ENCODE results near the gene KCND3.
"Not testable (repeated sequence)": the region's sequence is repeated elsewhere in the genome, so short reads cannot be mapped to it uniquely, and the experiment has no call there.

KCND3 gene

DNA sequence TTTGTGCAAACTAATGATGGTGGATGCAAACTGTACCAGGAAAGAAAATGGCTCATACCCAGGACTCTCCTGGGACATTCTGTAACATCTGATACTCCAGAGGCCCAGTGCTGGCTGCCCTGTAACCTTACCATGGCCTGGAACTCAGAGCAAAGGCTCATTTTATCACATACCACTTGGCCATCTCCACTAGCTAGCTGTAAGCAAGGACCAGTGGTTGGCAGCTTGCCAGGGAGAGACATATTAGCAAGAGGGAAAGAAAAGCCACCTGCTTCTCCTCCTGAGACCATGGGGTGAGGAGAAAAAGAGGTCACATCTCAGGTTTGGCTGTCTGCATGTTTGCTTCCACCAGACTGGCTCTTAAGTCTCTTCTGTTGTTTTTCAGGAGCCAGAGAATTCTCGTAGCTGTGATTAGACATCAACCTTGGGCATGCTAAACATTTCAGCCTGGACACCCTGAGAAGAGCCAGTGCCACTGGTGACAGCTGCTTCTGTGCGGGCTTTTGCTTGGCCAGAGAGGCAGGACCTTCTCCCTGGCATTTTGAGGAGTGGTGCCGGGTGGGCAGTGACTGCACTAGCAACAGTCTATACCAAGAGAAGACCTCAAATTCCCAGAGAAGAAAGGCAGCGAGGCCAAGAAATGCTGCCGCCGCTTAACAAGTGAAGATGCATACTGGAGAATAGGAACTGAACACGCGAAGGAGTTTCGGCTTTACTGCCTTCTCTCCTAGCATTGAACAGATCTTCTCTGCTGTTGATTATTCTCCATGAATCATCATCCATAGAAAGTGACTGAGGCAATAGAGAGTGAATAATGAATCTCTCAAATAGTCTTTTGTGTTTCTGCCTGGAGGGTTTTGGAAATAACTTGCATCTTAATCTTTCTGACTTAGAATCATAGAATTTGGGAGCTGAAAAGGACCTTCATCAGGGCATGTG, 243.5 kb downstream of the KCND3 start:
- no peak overlapping the region for H3K27ac ChIP-seq (ENCODE audit: low read depth in 2 of 2, low read length in 2 of 2)

DNA sequence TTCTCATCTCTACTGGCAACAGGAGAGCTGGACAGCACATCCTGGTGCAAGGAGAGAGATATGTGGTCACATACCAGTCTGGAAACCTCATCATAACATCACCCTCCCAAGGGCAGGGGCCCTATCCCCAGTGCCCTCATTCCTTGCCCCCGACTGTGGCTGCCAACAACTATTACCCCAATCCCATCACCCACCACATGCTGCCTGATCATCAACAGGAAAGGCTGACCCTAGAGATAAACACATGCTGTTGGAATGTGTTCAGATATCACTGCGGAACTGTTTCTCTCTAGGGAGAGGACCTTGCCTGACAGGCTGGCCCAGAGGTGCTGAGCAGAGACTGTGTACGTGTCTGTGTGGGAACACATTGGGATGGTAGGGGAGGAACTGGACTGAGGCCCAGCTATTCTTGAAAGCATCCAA, 245.8 kb downstream of the KCND3 start:
- Histone ChIP-seq H3K9ac (ENCODE audit: low read depth in 1 of 2, low read length in 2 of 2) (no peak overlapping the region), H3K36me3 (ENCODE audit: control insufficient read depth in 2 of 2, insufficient read depth in 2 of 2, low read length in 2 of 2) (no peaks in the 10 kb centered on the region), H3K9me3 (ENCODE audit: control insufficient read depth in 2 of 2, low read length in 2 of 2) (no peaks in the 10 kb centered on the region), H3K4me1 (ENCODE audit: control insufficient read depth in 2 of 2, insufficient read depth in 2 of 2, low read length in 2 of 2) (peaks cover 2 to 5% of the 10 kb centered on the region in 2 donors), H3K27ac (ENCODE audit: low read depth in 2 of 2, low read length in 2 of 2) (no peak overlapping the region), H3K4me3 (ENCODE audit: low read length in 2 of 2) (no peak overlapping the region), H3K27me3 (ENCODE audit: control insufficient read depth in 2 of 2, insufficient read depth in 2 of 2, low read length in 2 of 2) (peaks cover 7 to 8% of the 10 kb centered on the region in 2 donors)

More for the DNA sequence above, 243.5 kb downstream of the KCND3 start:
- Histone ChIP-seq H3K9ac (ENCODE audit: low read depth in 1 of 2, low read length in 2 of 2) (no peak overlapping the region), H3K36me3 (ENCODE audit: control insufficient read depth in 2 of 2, insufficient read depth in 2 of 2, low read length in 2 of 2) (no peaks in the 10 kb centered on the region), H3K27me3 (ENCODE audit: control insufficient read depth in 2 of 2, insufficient read depth in 2 of 2, low read length in 2 of 2) (peaks cover 6 to 8% of the 10 kb centered on the region in 2 donors), H3K4me1 (ENCODE audit: control insufficient read depth in 2 of 2, insufficient read depth in 2 of 2, low read length in 2 of 2) (no peaks in the 10 kb centered on the region), H3K4me3 (ENCODE audit: low read length in 2 of 2) (no peak overlapping the region), H3K9me3 (ENCODE audit: control insufficient read depth in 2 of 2, low read length in 2 of 2) (no peaks in the 10 kb centered on the region)

DNA sequence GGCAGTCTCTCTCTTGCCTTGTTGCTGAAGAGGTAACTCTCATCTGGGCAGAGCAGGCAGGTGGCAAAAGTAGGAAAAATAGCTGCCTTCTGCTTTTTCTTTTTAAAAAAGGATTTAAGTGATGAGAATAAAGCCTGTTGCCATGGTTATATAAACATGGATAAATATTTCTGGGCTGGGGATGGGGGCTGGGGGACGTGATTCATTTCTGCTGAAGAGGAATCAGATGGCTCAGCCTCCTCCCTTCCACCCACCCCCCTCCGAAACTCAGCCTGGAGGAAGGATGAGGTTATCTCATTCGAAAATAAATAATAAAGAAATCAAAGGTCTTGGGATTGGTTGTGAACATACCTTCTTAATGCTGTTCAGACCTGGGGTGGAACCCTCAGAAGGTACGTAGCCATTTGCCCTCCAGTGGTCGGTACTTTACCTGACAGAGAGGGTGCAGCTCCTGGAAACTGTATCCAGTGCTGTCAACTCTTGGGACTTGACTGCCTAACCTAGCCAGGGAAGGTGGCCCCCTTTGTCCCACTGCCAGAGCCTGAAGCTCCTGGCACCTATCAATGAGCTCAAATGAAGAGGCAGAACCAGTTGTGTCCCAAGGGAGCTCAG, 246.4 kb downstream of the KCND3 start:
- H3K9me3 ChIP-seq (ENCODE audit: control insufficient read depth in 2 of 2, low read length in 2 of 2) = no peaks in the 10 kb centered on the region
- H3K4me1 ChIP-seq (ENCODE audit: control insufficient read depth in 2 of 2, insufficient read depth in 2 of 2, low read length in 2 of 2) = peaks cover 6 to 9% of the 10 kb centered on the region in 2 donors
- H3K9ac ChIP-seq (ENCODE audit: low read depth in 1 of 2, low read length in 2 of 2) = no peak overlapping the region
- no peak overlapping the region for H3K4me3 ChIP-seq (ENCODE audit: low read length in 2 of 2)
- H3K36me3 ChIP-seq (ENCODE audit: control insufficient read depth in 2 of 2, insufficient read depth in 2 of 2, low read length in 2 of 2) = no peaks in the 10 kb centered on the region
- no peak overlapping the region for H3K27ac ChIP-seq (ENCODE audit: low read depth in 2 of 2, low read length in 2 of 2)
- peaks cover 7 to 8% of the 10 kb centered on the region in 2 donors for H3K27me3 ChIP-seq (ENCODE audit: control insufficient read depth in 2 of 2, insufficient read depth in 2 of 2, low read length in 2 of 2)

DNA sequence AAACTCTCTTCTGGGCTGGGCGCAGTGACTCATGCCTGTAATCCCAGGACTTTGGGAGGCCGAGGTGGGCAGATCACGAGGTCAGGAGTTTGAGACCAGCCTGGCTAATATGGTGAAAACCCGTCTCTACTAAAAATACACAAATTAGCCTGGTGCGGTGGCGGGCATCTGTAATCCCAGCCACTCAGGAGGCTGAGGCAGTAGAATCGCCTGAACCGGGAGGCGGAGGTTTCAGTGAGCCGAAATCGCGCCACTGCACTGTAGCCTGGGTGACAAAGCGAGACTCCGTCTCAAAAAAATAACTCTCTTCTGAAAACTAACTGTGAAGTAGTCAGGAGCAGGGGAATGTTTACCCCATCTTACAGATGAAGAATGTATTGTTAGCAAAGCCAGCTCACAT, 247.2 kb downstream of the KCND3 start:
- H3K27me3 ChIP-seq (ENCODE audit: control insufficient read depth in 2 of 2, insufficient read depth in 2 of 2, low read length in 2 of 2) = peaks cover 8 to 12% of the 10 kb centered on the region in 2 donors
- not testable (repeated sequence) for H3K9me3 ChIP-seq (ENCODE audit: control insufficient read depth in 2 of 2, low read length in 2 of 2); H3K27ac ChIP-seq (ENCODE audit: low read depth in 2 of 2, low read length in 2 of 2); H3K4me3 ChIP-seq (ENCODE audit: low read length in 2 of 2); H3K9ac ChIP-seq (ENCODE audit: low read depth in 1 of 2, low read length in 2 of 2); H3K36me3 ChIP-seq (ENCODE audit: control insufficient read depth in 2 of 2, insufficient read depth in 2 of 2, low read length in 2 of 2)
- H3K4me1 ChIP-seq (ENCODE audit: control insufficient read depth in 2 of 2, insufficient read depth in 2 of 2, low read length in 2 of 2) = peaks cover 10 to 14% of the 10 kb centered on the region in 2 donors

DNA sequence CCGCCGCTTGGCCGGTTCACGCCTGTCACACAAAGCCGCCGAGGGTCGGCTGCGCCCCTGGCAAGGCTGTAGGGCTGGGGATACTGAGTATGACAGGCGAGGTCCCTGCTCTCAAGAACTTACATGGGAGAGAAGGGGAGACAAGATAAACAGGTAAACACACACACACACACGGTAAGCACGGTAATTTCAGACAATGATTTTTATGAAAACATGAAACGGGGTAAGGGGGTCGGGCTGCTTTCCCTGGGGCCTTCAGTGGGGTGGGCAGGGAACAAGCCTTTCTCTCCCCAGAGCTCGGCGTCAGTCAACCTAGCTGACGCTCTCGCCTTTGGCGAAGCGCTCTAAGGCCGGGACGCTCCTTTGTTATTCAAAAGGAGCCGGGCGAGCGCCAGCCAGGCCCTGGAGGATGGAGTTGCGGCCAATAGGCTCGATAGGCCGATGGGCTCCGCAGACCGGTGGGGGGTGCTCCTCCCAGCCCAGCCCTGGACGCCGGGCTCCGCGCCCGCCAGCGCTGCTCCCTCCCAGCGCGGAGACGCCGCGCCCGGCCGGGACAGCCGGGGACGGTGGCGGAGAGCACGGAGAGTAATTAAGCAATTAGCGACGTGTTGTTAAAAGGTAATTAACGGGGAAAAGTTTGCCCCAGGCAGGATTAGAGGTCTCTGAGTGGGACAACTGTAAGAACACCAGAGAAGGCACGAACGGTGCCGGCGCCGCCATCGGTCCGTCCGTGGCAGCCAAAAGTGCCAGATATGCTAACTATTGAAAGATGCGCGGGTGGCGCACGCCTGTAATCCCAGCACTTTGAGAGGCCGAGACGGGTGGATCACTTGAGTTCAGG, 249.3 kb downstream of the KCND3 start:
- peaks cover 10 to 18% of the 10 kb centered on the region in 2 donors for H3K4me1 ChIP-seq (ENCODE audit: control insufficient read depth in 2 of 2, insufficient read depth in 2 of 2, low read length in 2 of 2)
- H3K27ac ChIP-seq (ENCODE audit: low read depth in 2 of 2, low read length in 2 of 2) = peak overlapping the region; percentile 70 to 86
- no peaks in the 10 kb centered on the region for H3K36me3 ChIP-seq (ENCODE audit: control insufficient read depth in 2 of 2, insufficient read depth in 2 of 2, low read length in 2 of 2)
- H3K4me3 ChIP-seq (ENCODE audit: low read length in 2 of 2) = peak overlapping the region; percentile 68 to 78
- H3K9ac ChIP-seq (ENCODE audit: low read depth in 1 of 2, low read length in 2 of 2) = peak overlapping the region; percentile 48 to 74
- H3K9me3 ChIP-seq (ENCODE audit: control insufficient read depth in 2 of 2, low read length in 2 of 2) = no peaks in the 10 kb centered on the region
- H3K27me3 ChIP-seq (ENCODE audit: control insufficient read depth in 2 of 2, insufficient read depth in 2 of 2, low read length in 2 of 2) = peaks cover 8 to 12% of the 10 kb centered on the region in 2 donors

DNA sequence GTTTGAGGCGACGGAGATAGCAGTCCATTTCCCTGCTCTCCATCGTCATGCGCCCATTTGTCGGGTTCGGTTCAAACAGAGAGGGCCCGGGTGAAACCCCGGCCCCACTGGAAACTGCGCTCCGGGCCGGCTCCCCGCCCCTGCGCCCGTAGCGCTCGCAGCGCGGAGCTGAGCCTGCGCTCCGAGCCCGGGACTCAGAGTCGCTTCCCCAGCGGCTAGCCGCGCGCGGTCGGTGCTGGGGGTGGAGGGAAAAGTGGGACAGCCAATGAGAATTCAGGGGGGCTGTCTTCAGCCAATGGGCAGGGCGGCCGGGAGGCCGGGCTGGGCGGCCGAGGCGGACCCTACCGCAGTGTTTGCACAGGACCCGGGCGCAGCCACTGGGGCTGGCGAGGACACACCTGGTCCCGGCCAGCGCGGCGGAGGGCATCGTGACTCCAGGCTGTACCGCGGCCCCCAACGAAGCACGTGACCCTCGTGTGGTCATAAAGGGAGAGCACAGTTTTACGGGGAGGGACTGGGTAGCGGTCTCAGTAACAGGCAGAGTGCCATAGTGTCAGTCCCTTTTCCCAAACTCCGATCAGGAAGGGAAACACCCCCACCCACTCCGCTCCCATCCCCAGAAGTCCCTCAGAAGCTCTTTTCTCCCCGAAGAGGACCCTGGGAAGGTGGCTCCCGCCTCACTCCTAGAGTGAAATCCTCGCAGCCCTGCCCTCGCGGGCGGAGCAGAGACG, 250.1 kb downstream of the KCND3 start, which contains the start of gene INKA2:
INKA2 (minus strand) TSS at position 202 of the 731 bp plus-strand sequence; CDS start at position 49, 153 bp downstream.
- H3K9me3 ChIP-seq (ENCODE audit: control insufficient read depth in 2 of 2, low read length in 2 of 2) = no peaks in the 10 kb centered on the region
- peaks cover 10 to 18% of the 10 kb centered on the region in 2 donors for H3K4me1 ChIP-seq (ENCODE audit: control insufficient read depth in 2 of 2, insufficient read depth in 2 of 2, low read length in 2 of 2)
- peak within 1 kb of the TSS; percentile 70 to 86 for H3K27ac ChIP-seq (ENCODE audit: low read depth in 2 of 2, low read length in 2 of 2)
- H3K27me3 ChIP-seq (ENCODE audit: control insufficient read depth in 2 of 2, insufficient read depth in 2 of 2, low read length in 2 of 2) = peaks cover 8 to 12% of the 10 kb centered on the region in 2 donors
- peak within 1 kb of the TSS; percentile 74 to 78 for H3K9ac ChIP-seq (ENCODE audit: low read depth in 1 of 2, low read length in 2 of 2)
- H3K36me3 ChIP-seq (ENCODE audit: control insufficient read depth in 2 of 2, insufficient read depth in 2 of 2, low read length in 2 of 2) = no peaks in the 10 kb centered on the region
- peak within 1 kb of the TSS; percentile 68 to 78 for H3K4me3 ChIP-seq (ENCODE audit: low read length in 2 of 2)

DNA sequence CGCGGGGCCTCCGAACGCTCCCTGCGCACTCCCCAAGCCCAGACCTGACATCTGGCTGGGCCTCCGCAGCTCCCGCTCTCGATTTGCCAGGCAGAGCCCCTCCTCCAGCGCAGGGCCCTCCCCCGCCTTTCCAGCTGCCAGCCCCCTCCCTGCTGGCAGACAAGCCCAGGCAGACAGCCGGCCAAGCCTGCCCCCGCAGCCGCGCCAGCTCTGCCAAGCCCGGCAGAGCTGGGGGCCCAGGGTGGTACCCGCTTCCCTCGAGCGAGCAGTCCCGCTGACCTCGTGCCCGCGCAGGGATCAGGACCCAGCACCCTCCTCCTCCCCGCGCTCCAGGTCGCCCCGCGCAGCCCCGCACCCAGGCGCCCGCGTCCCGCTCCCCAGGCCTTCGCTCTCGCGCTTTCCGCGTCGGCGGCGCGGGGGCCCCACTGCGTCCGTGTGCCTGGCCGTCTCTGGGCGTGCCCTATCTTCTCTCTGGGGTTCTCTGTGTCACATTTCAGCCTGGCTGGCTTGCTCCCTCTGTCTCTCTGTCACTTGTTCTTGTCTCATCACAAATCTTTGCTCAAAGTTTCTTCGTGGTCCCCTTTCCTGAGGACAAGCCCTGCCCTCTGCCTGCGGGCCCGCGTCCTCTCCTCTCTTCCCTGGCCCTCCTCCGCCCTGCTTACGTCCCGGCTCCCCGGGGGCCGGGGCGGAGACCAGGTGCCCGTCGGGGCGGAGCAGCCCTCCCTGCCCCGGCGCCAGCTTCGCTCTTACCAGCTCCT, 250.9 kb downstream of the KCND3 start:
- Histone ChIP-seq H3K4me1 (ENCODE audit: control insufficient read depth in 2 of 2, insufficient read depth in 2 of 2, low read length in 2 of 2) (peaks cover 16 to 22% of the 10 kb centered on the region in 2 donors), H3K27ac (ENCODE audit: low read depth in 2 of 2, low read length in 2 of 2) (peak overlapping the region; percentile 70 to 86), H3K9ac (ENCODE audit: low read depth in 1 of 2, low read length in 2 of 2) (peak overlapping the region; percentile 74 to 78), H3K36me3 (ENCODE audit: control insufficient read depth in 2 of 2, insufficient read depth in 2 of 2, low read length in 2 of 2) (no peaks in the 10 kb centered on the region), H3K9me3 (ENCODE audit: control insufficient read depth in 2 of 2, low read length in 2 of 2) (no peaks in the 10 kb centered on the region), H3K4me3 (ENCODE audit: low read length in 2 of 2) (peak overlapping the region; percentile 68 to 78), H3K27me3 (ENCODE audit: control insufficient read depth in 2 of 2, insufficient read depth in 2 of 2, low read length in 2 of 2) (peaks cover 8 to 12% of the 10 kb centered on the region in 2 donors)

DNA sequence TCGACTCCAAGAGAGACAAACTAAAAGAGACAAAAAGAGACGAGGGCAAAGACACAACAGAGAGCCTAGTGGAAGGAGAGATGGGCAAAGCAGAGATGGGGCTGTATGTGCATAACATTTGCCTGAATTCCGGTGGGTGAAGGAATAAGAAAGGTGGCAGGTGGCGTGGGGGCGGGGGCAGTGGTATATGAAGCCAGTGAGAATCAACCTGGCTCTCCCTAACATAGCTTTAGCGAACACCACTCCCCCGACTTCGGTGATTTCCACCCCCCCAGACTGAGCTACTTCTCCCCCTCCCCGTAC, 251.4 kb downstream of the KCND3 start:
- peaks cover 8 to 12% of the 10 kb centered on the region in 2 donors for H3K27me3 ChIP-seq (ENCODE audit: control insufficient read depth in 2 of 2, insufficient read depth in 2 of 2, low read length in 2 of 2)
- H3K4me3 ChIP-seq (ENCODE audit: low read length in 2 of 2) = peak overlapping the region; percentile 68 to 78
- H3K9me3 ChIP-seq (ENCODE audit: control insufficient read depth in 2 of 2, low read length in 2 of 2) = no peaks in the 10 kb centered on the region
- peaks cover 17 to 24% of the 10 kb centered on the region in 2 donors for H3K4me1 ChIP-seq (ENCODE audit: control insufficient read depth in 2 of 2, insufficient read depth in 2 of 2, low read length in 2 of 2)
- H3K27ac ChIP-seq (ENCODE audit: low read depth in 2 of 2, low read length in 2 of 2) = peak overlapping the region in 1 of 2 donors; percentile 86
- H3K36me3 ChIP-seq (ENCODE audit: control insufficient read depth in 2 of 2, insufficient read depth in 2 of 2, low read length in 2 of 2) = no peaks in the 10 kb centered on the region
- H3K9ac ChIP-seq (ENCODE audit: low read depth in 1 of 2, low read length in 2 of 2) = peak overlapping the region in 1 of 2 donors; percentile 74
